Fibroblast of villous mesenchyme (primary cell): ENCODE data around the gene NAGK. TPM values are rescaled to one million over a fixed set of nuclear protein-coding genes. Genes with fewer than 3 reads are reported as not detected.
A peak's percentile ranks its signal among the peaks of the same experiment; 100 is the strongest.

Source experiments
- DNase-seq: peaks from one replicate; pipeline ENCODE4 v3.0.0-alpha.2; 2010; ENCODE audit warnings: low read depth
- H3K4me3 ChIP-seq: 2 replicates; pipeline ENCODE4 v1.5.1; 2011; ENCODE audit warnings: low read depth, mild to moderate bottlenecking, low read length
- total RNA-seq: library from RNA; depleted of rRNA; stranded (reverse); fragments of >200 nt; gene quantifications from 2 replicates; pipeline ENCODE4 v1.2.3, GENCODE V29; 2012
- TF ChIP-seq, protein P1 (sequence below): IDR thresholded peaks from 2 replicates; pipeline ENCODE4 v1.5.1; 2012; ENCODE audit warnings: low read depth, mild to moderate bottlenecking, low read length; ENCODE audit not compliant: insufficient read depth

Gene NAGK
- total RNA-seq, 1 donor, result 42.7 TPM

DNA sequence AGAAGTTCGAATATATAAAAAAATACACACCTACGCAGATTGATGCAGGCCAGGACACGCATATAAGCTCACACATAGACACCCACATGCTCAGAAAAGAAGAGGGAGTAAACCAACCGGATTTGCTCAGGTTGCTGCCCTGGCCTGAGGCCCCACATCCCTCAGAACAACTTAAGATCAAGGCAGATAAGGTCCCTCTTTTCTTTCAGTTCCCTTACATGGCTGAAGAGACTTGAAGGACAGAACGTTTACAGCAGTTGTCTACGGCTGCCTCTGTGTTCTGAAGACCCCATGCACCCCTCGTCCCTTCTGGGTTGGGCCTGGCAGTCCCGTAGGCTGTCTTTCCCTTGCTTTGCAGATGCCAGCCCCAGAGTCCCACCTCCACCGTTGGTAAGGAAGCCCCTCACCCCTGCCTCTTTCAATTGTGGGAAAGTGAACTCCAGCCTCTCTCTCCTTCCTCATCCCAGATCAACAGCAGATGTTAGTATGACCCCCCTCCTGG lies 4.3 kb upstream of the NAGK start:
- TF ChIP-seq, protein P1, sequence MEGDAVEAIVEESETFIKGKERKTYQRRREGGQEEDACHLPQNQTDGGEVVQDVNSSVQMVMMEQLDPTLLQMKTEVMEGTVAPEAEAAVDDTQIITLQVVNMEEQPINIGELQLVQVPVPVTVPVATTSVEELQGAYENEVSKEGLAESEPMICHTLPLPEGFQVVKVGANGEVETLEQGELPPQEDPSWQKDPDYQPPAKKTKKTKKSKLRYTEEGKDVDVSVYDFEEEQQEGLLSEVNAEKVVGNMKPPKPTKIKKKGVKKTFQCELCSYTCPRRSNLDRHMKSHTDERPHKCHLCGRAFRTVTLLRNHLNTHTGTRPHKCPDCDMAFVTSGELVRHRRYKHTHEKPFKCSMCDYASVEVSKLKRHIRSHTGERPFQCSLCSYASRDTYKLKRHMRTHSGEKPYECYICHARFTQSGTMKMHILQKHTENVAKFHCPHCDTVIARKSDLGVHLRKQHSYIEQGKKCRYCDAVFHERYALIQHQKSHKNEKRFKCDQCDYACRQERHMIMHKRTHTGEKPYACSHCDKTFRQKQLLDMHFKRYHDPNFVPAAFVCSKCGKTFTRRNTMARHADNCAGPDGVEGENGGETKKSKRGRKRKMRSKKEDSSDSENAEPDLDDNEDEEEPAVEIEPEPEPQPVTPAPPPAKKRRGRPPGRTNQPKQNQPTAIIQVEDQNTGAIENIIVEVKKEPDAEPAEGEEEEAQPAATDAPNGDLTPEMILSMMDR, result no peak
- no peak overlapping the region for H3K4me3 ChIP-seq
- DNase-seq, result no peak

DNA sequence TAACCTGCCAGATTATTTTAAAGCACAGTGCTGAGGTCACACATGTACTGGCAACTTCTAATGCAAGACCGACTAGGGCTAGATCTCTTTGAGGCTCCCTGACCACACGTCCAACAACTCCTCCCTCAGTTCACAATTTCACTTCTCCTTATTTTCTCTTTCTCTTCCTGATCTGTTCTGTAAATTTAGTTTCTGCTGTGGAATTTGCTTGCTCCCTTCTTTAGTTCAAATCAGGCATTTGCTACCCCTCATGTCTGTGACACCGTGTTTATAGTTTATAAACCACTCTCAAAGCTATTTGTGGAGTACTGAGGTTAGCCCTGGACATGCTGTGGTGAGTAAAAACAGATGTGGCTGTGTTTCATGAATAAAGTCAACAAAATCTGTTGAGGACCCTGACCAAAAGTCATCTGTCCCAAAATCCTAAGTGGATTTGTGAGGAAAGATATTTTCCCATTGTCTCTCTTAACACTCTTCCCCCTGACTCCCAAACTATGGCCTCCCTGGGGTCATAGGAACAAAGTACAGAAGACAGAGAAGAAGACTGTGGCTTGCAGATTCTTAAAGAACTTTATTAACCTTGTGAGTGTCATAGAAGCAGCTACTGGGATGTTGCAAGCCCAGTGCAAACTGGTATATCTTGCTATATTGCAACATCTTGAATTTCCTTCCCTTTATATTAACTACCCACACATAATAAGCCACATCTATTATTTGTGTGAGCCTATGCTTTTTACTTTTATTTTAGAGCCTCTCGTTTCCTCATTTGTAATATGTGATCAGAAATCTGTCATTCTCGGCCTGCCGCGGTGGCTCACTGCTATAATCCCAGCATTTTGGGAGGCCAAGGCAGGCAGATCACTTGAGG lies 3.5 kb upstream of the NAGK start:
- TF ChIP-seq, protein P1, result no peak
- peak; percentile 73 for DNase-seq

DNA sequence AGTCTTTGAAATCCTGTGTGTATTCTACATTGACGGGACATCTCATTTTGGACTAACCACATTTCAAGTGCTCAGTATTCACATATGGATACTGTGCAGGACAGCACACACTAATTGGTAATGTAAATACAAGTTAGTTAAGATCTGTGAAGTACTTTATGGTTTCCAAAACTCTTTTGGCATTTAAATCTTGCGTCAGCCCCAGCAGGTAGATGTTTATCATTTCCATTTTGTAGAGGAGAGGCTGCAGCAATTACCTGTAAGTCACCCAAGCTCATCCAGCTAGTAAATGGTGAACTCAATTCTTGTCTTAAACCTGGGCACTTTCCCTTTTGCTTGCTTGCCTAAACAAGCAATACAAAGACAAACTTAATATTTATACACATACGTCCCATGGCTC lies 1.6 kb upstream of the NAGK start:
- no peak for DNase-seq
- H3K4me3 ChIP-seq, result no peak overlapping the region
- TF ChIP-seq, protein P1, result no peak

More for the DNA sequence above, 3.5 kb upstream of the NAGK start:
- H3K4me3 ChIP-seq, result no peak overlapping the region

DNA sequence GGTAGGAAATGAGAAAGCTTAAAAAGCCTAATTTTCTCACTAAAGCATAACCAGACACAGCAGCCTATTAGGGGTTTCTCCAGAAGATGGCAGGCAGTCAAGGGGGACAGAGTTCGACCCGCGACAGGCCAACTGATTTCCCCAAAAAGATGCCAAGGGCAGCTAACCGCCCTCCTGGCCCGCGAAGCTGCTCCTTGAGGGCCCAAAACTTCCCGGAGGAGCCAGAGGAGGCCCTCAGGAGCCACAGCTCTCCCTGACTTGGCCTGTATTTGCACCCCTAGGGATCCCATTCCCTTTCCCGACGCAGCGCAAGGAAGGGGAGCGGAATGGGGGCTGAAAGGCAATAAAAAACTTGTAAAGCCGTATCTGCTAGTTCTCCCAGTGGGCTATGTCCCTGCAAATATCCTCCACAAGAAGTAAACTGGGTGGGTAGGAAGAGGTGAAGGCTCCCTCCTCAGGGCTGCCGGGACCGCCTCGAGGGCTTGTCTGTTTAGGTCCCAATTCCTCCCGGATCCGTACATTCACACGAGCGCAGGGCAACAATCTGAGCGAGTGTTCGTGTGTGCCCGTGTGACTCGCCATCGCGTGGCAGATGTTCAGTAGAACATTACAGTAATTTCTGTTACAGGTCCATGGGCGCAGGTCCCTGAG lies 756 bp upstream of the NAGK start:
- peak overlapping the region; percentile 92 for H3K4me3 ChIP-seq
- DNase-seq, result no peak
- TF ChIP-seq, protein P1, result no peak

DNA sequence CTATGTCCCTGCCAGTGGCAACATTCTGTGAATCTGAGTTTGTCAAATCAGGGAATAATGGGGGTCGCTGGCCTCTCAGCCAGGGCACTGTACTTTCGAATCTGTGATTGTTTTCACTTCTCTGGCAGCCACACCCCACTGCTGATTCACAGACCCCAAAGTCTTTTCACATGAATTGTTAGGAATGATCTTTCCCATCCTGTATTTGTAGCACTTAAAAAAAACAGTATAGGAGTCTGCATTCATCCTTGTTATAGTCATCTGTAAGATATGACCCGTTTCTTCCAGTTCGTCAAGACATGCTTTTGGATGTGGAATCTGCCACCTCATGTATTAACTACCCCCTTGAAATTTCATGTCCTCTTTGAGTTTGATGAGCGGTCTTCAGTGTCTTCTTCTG lies 928 bp downstream of the NAGK start:
- peak; percentile 9 for DNase-seq
- TF ChIP-seq, protein P1, result no peak
- H3K4me3 ChIP-seq, result peak overlapping the region; percentile 92

DNA sequence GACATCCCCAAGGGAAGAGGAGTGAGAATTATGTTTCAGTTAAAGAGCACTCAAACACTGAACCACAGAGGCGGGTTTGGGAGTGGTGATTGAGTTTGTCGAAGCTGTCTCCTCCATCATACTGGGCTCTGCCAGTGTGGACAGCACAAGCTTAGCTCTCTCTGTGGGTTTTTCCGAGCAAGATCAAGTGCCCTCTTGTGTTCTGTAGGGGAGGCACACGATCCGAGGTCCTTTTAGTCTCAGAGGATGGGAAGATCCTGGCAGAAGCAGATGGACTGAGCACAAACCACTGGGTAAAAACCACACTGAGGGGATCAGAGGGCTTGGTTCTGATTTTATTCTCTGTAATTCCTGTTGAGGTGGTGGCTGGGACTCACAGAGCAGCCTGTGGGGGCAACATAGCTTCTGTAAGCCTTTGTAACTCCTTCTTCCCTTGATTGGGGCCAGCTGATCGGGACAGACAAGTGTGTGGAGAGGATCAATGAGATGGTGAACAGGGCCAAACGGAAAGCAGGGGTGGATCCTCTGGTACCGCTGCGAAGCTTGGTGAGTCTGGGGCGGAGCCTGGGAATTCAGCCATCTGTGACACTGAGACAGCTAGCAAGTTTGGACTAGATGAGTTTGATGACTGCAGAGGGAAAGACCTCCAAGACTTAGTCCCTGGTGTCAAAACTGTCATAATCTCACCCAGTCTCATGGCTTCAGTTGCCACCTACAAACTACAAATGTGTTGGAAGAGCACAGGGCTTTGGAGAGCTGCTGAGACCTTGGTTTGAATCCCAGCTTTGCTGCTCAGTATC lies 2.0 kb downstream of the NAGK start:
- TF ChIP-seq, protein P1, result peak; percentile 46
- no peak overlapping the region for H3K4me3 ChIP-seq
- DNase-seq, result peak; percentile 38
